ENCODE measurements around the gene CPED1.

DNA sequence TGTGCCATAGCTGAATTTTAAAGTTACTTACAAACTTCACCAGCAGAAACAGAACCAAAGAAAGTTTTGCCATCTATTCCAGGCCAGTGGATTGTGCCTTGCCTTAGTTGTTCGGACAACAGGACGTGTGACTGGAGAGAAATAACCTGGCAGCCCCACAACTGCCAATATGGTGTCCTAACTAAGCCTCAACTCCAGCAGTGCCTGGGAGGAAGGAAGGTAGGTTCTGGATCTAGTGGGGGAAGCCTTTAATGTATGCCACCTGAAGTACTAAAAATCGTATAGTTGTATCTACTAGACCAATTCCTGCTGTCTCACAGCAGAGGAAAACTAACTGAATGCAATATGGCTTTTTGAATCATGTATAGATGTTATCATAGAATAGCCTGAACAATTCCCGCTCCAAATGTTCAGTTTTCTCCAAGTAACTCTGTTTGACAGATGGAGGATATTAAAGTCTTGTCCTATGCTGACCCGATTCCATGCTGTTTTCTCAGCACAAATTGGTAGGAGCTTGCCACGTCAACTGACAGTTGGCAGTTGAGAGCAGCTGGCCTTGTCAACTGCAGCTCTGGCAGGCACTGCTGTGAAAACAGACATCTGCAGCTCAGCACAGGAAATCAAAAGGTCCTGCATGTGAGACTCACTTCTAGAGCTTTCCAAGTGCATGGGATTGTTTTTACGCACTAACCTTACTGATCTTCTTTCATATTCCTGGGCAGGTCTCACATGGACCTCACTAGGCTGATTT lies 255.8 kb downstream of the CPED1 start:
- TF ChIP-seq, protein P1, sequence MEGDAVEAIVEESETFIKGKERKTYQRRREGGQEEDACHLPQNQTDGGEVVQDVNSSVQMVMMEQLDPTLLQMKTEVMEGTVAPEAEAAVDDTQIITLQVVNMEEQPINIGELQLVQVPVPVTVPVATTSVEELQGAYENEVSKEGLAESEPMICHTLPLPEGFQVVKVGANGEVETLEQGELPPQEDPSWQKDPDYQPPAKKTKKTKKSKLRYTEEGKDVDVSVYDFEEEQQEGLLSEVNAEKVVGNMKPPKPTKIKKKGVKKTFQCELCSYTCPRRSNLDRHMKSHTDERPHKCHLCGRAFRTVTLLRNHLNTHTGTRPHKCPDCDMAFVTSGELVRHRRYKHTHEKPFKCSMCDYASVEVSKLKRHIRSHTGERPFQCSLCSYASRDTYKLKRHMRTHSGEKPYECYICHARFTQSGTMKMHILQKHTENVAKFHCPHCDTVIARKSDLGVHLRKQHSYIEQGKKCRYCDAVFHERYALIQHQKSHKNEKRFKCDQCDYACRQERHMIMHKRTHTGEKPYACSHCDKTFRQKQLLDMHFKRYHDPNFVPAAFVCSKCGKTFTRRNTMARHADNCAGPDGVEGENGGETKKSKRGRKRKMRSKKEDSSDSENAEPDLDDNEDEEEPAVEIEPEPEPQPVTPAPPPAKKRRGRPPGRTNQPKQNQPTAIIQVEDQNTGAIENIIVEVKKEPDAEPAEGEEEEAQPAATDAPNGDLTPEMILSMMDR (IDR thresholded peaks at IDR 0.05) = no peak
- no peak for TF ChIP-seq POLR2A (IDR thresholded peaks at IDR 0.05)
